Measurements from ENCODE around the gene CDK16. TPM values are rescaled to one million over a fixed set of nuclear protein-coding genes. Genes with fewer than 3 reads are reported as not detected.

Gene CDK16
- total RNA-seq, 1 donor from 2014 or later: 181 TPM

DNA sequence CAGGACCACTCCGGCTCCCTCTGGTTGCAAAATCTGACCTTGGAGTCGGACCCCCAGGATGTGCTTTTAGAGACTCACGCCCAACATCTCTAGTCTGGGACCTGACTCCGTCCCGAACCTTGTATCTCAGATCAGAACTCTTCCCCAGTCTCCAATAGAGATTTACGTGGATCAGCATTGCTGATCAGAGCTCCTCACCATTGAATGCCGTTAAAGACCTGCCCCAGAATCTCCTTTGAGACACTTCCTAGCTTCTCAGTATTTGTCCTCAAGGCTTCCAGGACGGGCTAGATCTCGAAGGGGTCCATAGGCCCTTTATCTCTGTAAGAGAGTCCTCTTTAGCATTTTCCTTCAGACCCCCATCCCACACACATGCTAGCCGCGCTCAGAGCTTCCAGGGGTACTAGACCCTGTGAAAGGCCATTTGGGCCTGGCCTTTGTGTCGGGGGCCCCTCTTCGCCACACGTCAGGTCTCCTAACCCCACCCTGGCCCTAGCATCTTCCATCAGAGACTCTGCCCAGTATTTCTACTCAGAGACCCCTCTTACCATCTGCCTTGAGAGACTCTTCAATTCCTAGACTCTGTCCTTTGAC lies 24.2 kb upstream of the CDK16 start:
- H3K27me3 Mint-ChIP-seq (ENCODE audit: unreplicated experiment): peaks cover 3% of the 10 kb centered on the region
- H3K4me1 Mint-ChIP-seq (ENCODE audit: low read depth, unreplicated experiment): peaks cover 16% of the 10 kb centered on the region
- TF ChIP-seq, protein P1, sequence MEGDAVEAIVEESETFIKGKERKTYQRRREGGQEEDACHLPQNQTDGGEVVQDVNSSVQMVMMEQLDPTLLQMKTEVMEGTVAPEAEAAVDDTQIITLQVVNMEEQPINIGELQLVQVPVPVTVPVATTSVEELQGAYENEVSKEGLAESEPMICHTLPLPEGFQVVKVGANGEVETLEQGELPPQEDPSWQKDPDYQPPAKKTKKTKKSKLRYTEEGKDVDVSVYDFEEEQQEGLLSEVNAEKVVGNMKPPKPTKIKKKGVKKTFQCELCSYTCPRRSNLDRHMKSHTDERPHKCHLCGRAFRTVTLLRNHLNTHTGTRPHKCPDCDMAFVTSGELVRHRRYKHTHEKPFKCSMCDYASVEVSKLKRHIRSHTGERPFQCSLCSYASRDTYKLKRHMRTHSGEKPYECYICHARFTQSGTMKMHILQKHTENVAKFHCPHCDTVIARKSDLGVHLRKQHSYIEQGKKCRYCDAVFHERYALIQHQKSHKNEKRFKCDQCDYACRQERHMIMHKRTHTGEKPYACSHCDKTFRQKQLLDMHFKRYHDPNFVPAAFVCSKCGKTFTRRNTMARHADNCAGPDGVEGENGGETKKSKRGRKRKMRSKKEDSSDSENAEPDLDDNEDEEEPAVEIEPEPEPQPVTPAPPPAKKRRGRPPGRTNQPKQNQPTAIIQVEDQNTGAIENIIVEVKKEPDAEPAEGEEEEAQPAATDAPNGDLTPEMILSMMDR (IDR thresholded peaks at IDR 0.05; ENCODE audit: partially characterized antibody, unreplicated experiment): no peak
- peak overlapping the region; percentile 96 for H3K4me3 Mint-ChIP-seq (ENCODE audit: unreplicated experiment)
- peak overlapping the region; percentile 96 for H3K27ac Mint-ChIP-seq (ENCODE audit: unreplicated experiment)
- no peaks in the 10 kb centered on the region for H3K36me3 Mint-ChIP-seq (ENCODE audit: unreplicated experiment)
- H3K9me3 Mint-ChIP-seq (ENCODE audit: unreplicated experiment): peaks cover 8% of the 10 kb centered on the region
- DNase-seq: no peak

DNA sequence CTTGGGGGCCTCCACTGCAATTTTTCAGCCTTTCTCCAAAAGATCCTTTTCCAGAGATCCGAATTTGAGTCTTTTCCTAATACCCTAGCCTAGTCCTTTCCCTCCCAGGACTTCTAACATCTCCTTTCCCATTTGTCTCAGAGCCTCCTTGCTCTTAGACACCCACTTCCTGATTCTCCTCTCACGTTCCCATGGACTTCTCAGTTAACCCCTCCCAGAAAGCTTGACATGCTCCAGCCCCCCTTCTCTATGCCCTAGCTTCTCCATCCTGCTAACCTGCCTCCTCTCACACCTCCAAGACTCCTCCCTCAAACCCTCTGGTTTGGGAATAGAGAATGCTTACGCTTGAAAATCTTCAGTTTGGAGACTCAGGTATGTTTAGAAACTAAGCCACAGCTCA lies 22.4 kb upstream of the CDK16 start:
- H3K27ac Mint-ChIP-seq (ENCODE audit: unreplicated experiment): peak overlapping the region; percentile 96
- no peak for DNase-seq
- TF ChIP-seq, protein P1 (IDR thresholded peaks at IDR 0.05; ENCODE audit: partially characterized antibody, unreplicated experiment): no peak
- H3K4me1 Mint-ChIP-seq (ENCODE audit: low read depth, unreplicated experiment): peaks cover 16% of the 10 kb centered on the region
- peaks cover 3% of the 10 kb centered on the region for H3K27me3 Mint-ChIP-seq (ENCODE audit: unreplicated experiment)
- no peaks in the 10 kb centered on the region for H3K36me3 Mint-ChIP-seq (ENCODE audit: unreplicated experiment)
- peak overlapping the region; percentile 96 for H3K4me3 Mint-ChIP-seq (ENCODE audit: unreplicated experiment)
- peaks cover 8% of the 10 kb centered on the region for H3K9me3 Mint-ChIP-seq (ENCODE audit: unreplicated experiment)

- Mint-ChIP-seq H3K4me1 (ENCODE audit: low read depth, unreplicated experiment) (peaks cover 16% of the 10 kb centered on the region), H3K27me3 (ENCODE audit: unreplicated experiment) (peaks cover 3% of the 10 kb centered on the region), H3K36me3 (ENCODE audit: unreplicated experiment) (no peaks in the 10 kb centered on the region), H3K27ac (ENCODE audit: unreplicated experiment) (no peak overlapping the region), H3K9me3 (ENCODE audit: unreplicated experiment) (peaks cover 12% of the 10 kb centered on the region), H3K4me3 (ENCODE audit: unreplicated experiment) (peak overlapping the region; percentile 96)
- DNase-seq: no peak
- TF ChIP-seq, protein P1 (IDR thresholded peaks at IDR 0.05; ENCODE audit: partially characterized antibody, unreplicated experiment): no peak
Observed at GRCh38 chrX:47197526-47197925, 21.0 kb upstream of the CDK16 start.

DNA sequence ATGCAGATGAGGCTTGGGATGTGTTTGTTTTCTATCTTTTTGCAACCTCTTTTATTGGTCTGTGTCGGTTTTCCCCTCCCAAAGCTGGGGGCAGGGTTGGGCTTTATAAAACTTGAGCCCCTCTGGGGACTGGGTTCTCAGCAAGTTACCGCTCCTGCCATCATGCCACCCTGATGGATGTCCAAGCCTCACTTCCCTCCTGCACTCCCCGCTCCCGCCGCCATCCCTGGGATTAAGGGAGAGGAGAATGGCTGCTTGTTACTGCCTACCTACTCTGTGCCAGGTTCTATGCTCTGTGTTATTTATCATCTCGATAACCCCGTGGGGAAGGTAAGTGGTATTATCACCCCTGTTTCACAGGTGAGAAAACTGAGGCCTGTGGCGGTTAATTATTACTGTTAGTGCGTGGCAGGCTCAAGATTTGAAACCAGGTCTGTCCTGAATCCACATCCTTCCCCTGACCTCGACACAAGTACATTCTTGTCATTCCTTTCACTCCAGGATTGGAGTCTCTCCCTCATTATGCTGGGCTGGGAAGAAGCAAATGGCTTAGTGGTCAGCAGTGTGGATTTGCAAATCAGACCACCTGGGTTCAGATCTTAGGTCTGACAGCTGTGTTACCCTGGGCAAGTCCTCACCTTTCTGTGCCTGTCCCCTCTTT lies 20.3 kb upstream of the CDK16 start:
- Mint-ChIP-seq H3K9me3 (ENCODE audit: unreplicated experiment) (peaks cover 12% of the 10 kb centered on the region), H3K4me1 (ENCODE audit: low read depth, unreplicated experiment) (peaks cover 12% of the 10 kb centered on the region), H3K27ac (ENCODE audit: unreplicated experiment) (no peak overlapping the region), H3K27me3 (ENCODE audit: unreplicated experiment) (peaks cover 3% of the 10 kb centered on the region), H3K4me3 (ENCODE audit: unreplicated experiment) (peak overlapping the region; percentile 34), H3K36me3 (ENCODE audit: unreplicated experiment) (no peaks in the 10 kb centered on the region)
- TF ChIP-seq, protein P1 (IDR thresholded peaks at IDR 0.05; ENCODE audit: partially characterized antibody, unreplicated experiment): no peak
- DNase-seq: no peak

- Mint-ChIP-seq H3K9me3 (ENCODE audit: unreplicated experiment) (peaks cover 12% of the 10 kb centered on the region), H3K36me3 (ENCODE audit: unreplicated experiment) (no peaks in the 10 kb centered on the region), H3K4me3 (ENCODE audit: unreplicated experiment) (peak overlapping the region; percentile 34), H3K4me1 (ENCODE audit: low read depth, unreplicated experiment) (peaks cover 12% of the 10 kb centered on the region), H3K27me3 (ENCODE audit: unreplicated experiment) (peaks cover 3% of the 10 kb centered on the region), H3K27ac (ENCODE audit: unreplicated experiment) (no peak overlapping the region)
- DNase-seq: no peak
- TF ChIP-seq, protein P1 (IDR thresholded peaks at IDR 0.05; ENCODE audit: partially characterized antibody, unreplicated experiment): no peak
Observed at GRCh38 chrX:47198687-47199080, 19.8 kb upstream of the CDK16 start.

All from glutamatergic neuron (in vitro differentiated cells).